Adipose tissue (tissue), 3 donors: Measurements from ENCODE around the gene C17orf78. TPM values are rescaled to one million over a fixed set of nuclear protein-coding genes. Genes with fewer than 3 reads are reported as not detected.
A peak's percentile ranks its signal among the peaks of the same experiment; 100 is the strongest.
"Not testable (repeated sequence)": the region's sequence is repeated elsewhere in the genome, so short reads cannot be mapped to it uniquely, and the experiment has no call there.

ENCODE experiments used
- H3K27ac ChIP-seq: one replicate; pipeline ENCODE4 v1.5.1; 2013; ENCODE audit warnings: low read depth, low read length
- WGBS, 3 donors: extraction: QIAGEN DNeasy Blood & Tissue Kit; methylation state at CpG; one replicate each; pipeline ENCODE4 v1.1.7; 2013; 5-methylcytosine and 5-hydroxymethylcytosine counted together
- polyA plus RNA-seq, 3 donors: library from polyadenylated mRNA; stranded (reverse); fragments of 200-250 nt; gene quantifications; one replicate each; pipeline ENCODE4 v1.2.3, GENCODE V29; 2013
- donor health status: healthy with polysubstance abuse.
- donor health status: Bipolar disorder and iron deficiency.
- donor health status: healthy.

C17orf78 gene
- polyA plus RNA-seq, 3 donors, result not detected

DNA sequence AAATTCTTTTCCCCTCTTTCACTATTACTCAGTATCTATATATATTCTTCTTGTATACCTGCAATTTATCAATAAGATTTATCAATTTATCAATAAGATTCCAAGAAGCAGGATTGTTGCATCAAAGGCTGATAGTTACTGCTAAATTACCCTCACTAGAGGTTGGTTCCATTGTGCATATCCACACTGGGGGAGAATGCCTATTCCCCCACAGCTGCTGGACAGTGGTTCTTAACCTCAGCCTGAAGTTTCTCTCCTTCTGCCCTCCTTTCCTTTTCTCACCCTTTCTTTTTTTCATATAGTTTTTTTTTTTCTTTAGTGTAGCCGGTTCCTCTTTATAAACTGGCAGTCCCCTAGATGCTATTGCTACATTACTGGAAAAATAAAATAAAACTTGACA lies 6.3 kb downstream of the C17orf78 start:
- no peak overlapping the region for H3K27ac ChIP-seq
- 86 to 88% (median 87%) methylated on average over 1 of the region's 1 CpG for WGBS, 3 donors

DNA sequence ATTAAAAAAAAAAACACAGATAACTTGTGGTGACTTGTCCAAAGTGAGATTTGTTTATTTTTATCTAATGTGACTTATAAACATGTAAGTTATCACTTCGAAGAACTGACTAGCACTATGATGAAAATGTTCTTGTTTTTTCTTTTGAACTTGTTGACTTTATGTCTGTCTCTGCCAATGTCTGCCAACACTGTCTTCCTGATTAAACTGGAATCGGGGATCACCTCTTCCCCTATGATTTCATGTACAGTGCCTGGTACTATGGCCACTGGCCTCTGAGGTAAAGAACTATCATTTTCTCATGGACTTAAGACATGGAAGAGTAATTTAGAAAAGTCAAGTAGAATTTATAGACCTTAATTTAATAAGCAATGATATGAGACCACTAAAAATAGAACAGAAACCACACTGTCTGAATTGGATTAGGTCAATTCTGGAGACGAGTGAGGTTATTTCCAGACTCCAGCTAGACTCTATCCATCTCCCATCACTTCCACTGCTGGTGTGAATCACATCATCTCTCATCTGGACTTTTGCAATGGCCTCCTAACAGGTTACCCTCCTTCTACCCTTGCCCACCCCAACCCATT lies 8.9 kb downstream of the C17orf78 start:
- no peak overlapping the region for H3K27ac ChIP-seq
- 77 to 80% (median 79%) methylated on average over 3 of the region's 3 CpGs for WGBS, 3 donors

DNA sequence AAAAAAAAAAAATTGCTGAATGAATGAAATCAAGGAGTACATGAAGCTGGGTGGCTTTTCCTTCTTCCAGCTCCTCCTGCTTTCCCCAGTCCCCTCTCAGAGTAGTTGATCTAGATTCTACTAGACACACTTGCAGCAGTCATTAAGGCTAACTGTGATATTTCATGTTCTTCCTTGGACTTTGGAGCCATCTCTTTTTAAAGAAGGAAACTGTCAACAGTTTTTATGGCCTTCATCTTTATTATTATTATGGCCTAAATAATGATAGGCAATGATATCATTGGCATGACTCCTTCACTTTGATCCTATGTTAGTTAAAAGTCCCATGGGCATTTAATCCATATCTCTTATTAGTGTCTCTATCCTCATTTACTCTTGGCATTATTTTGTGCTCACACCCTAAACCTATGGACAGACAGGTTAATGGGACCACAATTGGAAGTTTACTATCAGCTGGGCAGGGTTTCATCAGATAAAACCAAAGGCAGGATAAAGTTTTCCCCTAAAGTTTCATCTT lies 9.7 kb downstream of the C17orf78 start:
- no peak overlapping the region for H3K27ac ChIP-seq

DNA sequence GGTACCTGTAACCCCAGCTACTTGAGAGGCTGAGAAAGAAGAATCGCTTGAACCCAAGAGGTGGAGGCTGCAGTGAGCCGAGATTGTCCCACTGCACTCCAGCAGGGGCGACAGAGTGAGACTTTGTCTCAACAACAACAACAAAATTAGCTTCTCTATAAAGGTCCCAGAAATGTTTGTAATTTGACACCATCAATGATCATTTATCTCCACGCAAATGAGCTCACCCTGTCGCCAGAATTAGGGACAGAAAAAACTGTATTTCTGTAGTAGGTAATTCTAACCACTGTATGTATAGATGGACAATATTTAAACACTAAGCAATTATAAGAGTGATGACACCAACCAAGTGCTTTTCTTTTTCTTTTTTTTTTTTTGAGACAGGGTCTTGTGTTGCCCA lies 10.7 kb downstream of the C17orf78 start:
- WGBS, 3 donors, result 96 to 97% (median 97%) methylated on average over 5 of the region's 5 CpGs
- no peak overlapping the region for H3K27ac ChIP-seq

DNA sequence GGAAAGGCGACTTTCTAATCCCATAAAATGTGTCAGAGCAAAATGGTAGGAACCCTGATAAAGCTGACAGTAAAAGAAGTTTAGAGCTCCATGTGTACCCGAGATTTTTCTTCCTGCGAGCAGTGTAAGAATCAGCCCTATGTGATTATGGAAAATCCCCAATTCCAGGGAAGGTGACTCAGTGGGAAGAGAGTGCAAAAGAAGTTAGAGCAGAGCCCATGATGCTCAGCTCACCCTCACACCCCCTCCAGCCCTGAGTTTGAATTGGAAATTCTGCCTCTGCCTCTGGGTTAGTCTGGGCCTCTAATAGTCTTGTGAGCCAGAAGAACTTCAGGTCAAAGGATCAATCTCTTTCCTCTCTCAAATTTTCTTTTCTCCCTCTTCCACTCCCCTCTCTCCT lies 12.5 kb downstream of the C17orf78 start:
- no peak overlapping the region for H3K27ac ChIP-seq
- WGBS, 3 donors, result 84 to 93% (median 87%) methylated on average over 3 of the region's 3 CpGs

DNA sequence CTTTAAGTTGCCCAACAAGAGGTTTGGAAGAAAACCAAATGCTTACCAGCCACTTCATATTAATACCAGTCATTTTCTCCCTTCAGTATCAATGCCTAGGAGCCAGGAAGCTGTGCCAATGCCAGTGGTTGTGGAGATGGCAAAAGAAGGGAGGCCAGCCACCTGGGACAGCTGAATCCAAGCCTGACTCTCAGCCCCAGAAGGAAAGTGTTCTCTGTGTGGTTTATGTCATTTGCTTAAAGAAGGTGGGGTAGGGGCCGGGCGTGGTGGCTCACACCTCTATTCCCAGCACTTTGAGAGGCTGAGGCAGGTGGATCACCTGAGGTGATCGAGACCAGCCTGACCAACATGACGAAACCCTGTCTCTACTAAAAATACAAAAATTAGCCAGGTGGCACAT lies 13.4 kb downstream of the C17orf78 start:
- no peak overlapping the region for H3K27ac ChIP-seq
- 89 to 97% (median 94%) methylated on average over 4 of the region's 4 CpGs for WGBS, 3 donors

DNA sequence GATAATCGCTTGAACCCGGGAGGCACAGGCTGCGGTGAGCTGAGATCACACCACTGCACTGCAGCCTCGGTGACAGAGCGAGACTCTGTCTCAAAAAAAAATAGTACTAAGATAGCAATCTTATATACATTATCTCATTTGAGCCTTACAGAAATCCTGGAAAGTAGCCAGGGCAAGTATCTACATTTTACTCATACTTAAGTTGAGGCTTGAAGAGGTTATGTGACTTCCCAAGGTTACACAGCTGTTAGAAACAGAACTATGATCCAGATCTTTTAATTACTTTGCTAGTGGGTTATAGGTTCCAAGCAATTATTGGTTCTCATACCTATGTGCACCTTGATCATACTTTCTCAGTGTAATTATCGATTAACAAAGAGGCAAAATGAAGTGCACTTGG lies 15.4 kb downstream of the C17orf78 start:
- H3K27ac ChIP-seq, result no peak overlapping the region
- 89 to 95% (median 90%) methylated on average over 6 of the region's 6 CpGs for WGBS, 3 donors

DNA sequence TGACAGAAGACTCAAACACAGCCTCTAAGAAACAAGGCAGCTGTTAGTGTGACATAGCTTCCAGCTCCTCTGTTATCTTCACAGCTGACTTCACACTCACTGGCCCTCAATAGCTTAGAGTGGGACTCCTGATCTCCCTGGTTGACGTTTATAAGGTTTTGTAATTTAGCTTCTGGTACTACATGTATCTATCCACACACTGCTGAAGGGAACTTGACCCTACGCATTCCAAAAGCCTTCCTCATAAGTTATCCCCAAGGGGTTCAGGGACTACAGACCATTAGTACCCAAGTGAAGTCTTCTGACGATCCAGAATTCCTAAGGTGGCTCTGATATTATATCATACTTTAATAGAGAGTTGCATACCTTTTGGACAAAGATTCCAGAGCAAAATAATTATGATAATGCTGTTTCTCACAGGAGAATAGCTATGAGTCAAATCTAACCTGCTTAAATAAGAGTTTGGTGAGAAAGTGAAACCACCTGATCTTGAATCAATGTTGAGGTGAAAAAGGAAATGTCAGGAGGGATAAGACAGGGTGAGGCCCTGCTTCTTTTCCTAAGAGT lies 16.3 kb downstream of the C17orf78 start:
- H3K27ac ChIP-seq, result no peak overlapping the region
- WGBS, 3 donors, result 57 to 61% (median 59%) methylated on average over 3 of the region's 3 CpGs

DNA sequence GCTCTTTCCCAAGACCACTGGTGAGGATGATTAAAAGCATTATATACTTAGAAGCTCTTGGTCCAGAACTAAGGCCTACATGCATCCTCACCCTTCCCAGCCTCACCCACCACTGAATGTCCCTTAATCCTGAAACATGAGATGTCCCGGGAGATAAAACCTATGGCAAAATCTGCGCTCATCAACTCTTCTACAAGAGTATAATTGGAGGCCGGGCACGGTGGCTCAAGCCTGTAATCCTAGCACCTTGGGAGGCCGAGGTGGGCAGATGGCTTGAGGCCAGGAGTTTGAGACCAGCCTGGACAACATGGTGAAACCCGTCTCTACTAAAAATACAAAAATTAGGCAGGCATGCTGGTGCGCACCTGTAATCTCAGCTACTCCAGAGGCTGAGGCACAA lies 17.6 kb downstream of the C17orf78 start:
- no peak overlapping the region for H3K27ac ChIP-seq
- 94 to 97% (median 95%) methylated on average over 7 of the region's 7 CpGs for WGBS, 3 donors

DNA sequence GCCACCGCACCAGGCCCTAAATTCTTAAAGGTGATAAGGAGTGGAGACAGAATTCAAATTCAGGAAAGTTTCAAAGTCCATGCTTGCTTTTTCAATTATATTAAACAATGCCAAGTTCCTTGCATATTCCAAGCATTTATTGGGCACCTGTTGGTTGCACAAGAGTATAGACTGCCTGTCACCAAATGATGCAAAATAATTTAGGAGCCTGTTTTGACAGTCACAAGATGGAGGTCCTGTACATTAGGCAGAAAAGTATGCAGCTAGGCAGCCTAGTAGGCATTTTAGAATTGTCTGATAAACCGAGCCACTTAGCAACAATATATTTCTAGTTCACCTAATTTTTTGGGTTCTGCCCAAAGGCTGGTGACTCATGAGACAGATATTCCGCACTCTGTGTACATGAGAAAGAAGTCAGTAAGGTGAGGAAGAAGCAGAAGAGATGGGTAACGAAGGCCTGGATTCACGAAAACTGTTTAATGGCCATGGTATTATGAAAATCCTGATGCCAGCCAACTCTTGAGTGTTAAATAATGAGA lies 23.5 kb downstream of the C17orf78 start:
- 86 to 94% (median 90%) methylated on average over 5 of the region's 5 CpGs for whole genome bisulfite sequencing, 3 donors
- no peak overlapping the region for H3K27ac ChIP-seq

DNA sequence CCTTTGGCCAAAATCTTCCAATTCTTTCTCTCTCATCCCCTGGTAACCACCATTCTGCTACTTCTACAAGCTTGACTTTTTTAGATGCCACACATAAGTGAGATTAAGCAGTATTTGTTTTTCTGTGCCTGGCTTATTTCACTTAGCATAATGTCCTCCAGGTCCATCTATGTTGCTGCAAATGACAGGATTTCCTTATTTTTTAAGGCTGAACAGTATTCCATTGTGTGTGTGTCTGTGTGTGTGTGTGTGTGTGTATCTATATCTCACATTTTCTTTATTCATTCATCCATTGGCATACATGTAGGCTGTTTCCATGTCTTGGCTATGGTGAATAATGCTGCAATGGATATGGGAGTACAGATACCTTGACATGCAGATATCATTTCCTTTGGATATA lies 24.7 kb downstream of the C17orf78 start:
- H3K27ac ChIP-seq, result no peak overlapping the region

DNA sequence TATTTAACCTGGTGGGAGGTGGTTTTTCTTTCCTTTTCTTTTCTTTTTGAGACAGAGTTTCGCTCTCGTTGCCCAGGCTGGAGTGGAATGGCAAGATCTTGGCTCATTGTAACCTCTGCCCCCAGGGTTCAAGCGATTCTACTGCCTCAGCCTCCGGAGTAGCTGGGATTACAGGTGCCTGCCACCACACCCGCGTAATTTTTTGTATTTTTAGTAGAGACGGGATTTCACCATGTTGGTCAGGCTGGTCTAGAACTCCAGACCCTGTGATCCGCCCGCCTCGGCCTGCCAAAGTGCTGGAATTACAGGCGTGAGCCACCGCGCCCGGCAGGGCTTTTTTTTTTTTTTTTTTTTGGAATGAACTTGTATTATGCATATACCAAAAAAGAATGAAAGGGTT lies 29.7 kb downstream of the C17orf78 start:
- H3K27ac ChIP-seq, result not testable (repeated sequence)
- 61 to 75% (median 73%) methylated on average over 14 of the region's 14 CpGs for WGBS, 3 donors

DNA sequence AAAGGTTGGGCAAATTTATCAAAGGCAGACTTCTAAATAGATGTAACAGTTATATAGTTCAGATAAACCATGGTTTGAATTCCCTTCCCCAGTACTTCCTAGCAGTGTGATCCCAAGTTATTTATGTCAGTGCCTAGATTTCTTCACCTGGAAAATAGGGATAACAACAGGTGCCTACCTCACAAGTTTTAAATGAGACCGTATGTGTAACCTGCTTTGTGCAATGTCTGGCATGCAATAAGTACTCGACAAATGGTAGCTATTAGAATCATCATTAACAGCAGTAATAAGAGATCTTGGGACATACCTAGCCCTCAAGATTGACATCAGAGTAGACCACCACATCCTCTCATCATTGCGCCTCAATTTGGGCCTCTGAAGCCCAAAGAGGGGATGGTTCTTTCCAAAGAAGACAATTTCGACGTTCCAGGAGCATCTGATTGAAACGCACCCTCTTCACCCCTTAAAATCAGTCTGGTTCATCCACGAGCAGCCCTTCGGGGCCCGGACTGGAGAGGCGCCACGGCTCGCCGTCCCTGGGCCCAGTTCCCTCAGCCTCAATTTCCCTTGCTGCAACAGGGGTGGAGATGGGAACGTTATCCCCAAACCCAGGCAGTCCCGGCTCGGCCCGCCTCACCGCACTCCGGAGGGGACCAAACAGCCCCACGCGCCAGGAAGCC lies 30.3 kb downstream of the C17orf78 start:
- 0 to 1% (median 0%) methylated on average over 21 of the region's 21 CpGs for WGBS, 3 donors
- H3K27ac ChIP-seq, result no peak overlapping the region

DNA sequence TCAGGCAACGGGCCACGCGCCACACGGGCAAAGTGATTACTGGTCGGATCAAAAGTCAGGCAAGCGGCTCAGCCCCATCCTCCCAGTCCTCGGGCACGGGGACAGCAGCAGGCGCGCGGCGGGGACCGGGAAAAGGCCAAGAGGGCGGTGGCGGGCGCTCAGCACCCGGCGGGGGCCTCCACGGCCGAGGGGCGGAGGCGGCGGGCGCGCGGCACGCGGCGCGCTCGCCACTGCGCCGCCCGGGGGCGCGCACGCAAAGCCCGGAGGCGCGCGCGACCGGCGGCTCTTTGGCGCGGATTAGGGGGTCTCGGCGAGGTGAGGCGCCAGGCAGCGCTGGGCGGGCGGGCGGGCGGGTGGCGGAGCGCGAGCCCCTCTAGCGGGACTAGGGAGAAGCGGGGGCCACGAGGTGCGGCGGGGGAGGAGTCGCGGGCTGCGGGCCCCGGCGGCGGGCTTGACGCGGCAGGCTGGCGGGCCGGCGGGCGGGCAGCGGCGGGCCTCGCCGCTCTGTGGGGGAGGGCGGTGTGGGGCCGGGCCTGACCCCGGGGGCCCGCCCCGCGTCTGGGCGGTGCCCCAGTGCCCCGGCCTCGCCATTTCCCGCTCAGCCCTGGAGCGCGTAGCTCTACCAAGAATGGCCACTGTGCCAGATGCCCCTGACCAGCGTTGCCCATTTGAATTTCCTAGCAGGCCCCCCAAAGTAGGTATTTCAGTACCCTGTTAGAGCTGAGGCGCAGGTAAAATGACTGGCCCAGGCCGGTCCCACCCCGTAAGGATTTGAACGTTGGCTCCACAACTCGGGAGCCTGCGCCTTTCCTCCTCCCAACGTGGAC lies 31.1 kb downstream of the C17orf78 start, which contains the start of the genes ACACA and TADA2A:
ACACA (minus strand) TSS at position 202 of the 827 bp plus-strand sequence. CDS start 537 bp downstream, outside the sequence.
TADA2A (plus strand) TSS at position 252 of the 827 bp plus-strand sequence. CDS start 4,480 bp downstream, outside the sequence.
- peak within 1 kb of the TSS; percentile 83 for H3K27ac ChIP-seq
- 0 to 1% (median 1%) methylated on average over 42 to 97 of the region's 98 CpGs for WGBS, 3 donors

DNA sequence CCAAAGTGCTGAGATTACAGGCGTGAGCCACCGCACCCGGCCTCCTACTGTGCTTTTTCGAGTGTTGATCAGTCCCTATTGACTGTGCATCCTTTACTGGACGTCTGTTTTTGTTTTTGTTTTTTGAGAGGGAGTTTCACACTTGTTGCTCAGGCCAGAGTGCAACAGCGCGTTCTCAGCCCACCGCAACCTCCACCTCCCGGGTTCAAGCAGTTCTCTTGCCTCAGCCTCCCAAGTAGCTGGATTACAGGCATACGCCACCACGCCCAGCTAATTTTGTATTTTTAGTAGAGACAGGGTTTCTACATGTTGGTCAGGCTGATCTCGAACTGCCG lies 32.3 kb downstream of the C17orf78 start:
- not testable (repeated sequence) for H3K27ac ChIP-seq

DNA sequence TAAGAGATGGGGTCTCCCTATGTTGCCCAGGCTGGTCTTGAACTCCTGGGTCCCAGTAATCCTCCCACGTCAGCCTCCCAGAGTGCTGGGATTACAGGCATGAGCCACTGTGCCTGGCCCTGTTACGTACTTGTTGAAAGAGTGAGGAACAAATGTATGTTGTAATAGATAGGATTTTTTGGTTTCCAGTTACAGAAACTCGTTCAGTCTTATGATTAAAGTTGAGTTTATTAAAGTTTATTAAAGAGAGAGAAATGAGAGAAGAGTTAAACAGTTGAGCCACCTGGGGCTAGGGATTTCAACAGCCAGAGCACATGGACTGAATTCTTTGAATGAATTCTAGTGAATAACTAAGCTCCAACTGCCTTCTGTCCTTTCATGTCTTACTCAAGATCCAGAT lies 34.6 kb downstream of the C17orf78 start:
- H3K27ac ChIP-seq, result no peak overlapping the region
- WGBS, 3 donors, result 49 to 86% (median 60%) methylated on average over 3 of the region's 3 CpGs

More for the DNA sequence above, 32.3 kb downstream of the C17orf78 start:
- 94 to 96% (median 96%) methylated on average over 13 of the region's 13 CpGs for WGBS, 3 donors

DNA sequence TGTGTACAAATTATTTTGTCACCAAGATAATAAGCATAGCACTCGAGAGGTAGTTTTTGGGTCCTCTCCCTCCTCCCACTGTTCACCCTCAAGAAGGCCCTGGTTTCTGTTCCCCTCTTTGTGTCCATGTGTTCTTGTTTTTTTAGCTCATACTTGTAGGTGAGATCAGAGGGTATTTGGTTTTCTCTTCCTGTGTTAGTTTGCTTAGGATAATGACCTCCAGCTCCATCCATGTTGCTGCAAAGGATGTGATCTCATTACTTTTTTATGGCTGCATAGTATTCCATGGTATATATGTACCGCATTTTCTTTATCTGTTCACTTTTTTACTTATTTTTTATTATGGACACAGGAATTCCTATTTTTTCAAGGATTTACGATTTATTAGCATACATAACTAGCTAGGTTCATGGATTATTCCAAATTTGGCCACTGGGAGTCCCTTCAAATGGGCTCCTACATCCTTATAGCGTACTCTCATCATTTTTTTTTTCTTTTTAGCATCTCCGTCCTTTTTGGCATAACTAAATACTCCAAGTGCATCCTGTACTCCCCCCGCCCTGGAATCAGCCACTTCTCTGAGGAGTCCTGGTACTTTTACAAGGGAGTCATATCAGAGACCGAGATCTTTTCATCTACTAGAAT lies 38.2 kb downstream of the C17orf78 start:
- H3K27ac ChIP-seq, result no peak overlapping the region
- 93% methylated on average over 7 of the region's 7 CpGs for WGBS, 3 donors

DNA sequence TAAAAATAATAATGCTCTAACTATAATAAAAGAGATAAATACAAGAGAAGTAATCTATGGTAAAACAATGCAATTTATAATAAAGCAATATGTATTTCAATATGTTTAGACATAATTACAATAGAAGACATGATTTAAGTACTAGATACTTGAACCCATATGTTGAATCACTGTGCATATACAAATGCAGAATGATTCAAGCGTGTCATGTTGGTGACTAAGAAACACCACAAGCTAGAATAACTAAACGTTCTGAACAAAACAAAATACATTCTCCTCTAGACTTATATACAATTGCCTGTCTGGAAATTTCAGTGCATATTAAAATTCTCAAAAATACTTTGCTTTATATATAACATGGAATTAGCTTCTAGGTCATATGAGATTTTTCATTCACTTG lies 42.1 kb downstream of the C17orf78 start:
- 84 to 91% (median 86%) methylated on average over 2 of the region's 2 CpGs for WGBS, 3 donors
- H3K27ac ChIP-seq, result no peak overlapping the region
